Stimulated activated CD8-positive, alpha-beta memory T cell treated with anti-CD3 and anti-CD28 coated beads, Interleukin-2, amount 100 ng/mL, for 1 hour (primary cell): ENCODE data around the gene TMEM233.
A peak's percentile ranks its signal among the peaks of the same experiment; 100 is the strongest.

ENCODE experiments used
- DNase-seq, 2 donors: peaks; one replicate each; pipeline ENCODE4 v3.0.0-alpha.2; 2020; ENCODE audit warnings: low read depth in 2 of 2

The TMEM233 gene

GRCh38 chr12:119593578-119594398, at the start of gene TMEM233:
Gene TMEM233, plus strand, starts transcription at chr12:119593774. Its CDS starts 75 bp downstream, at chr12:119593849.
- DNase-seq = no peak

DNA sequence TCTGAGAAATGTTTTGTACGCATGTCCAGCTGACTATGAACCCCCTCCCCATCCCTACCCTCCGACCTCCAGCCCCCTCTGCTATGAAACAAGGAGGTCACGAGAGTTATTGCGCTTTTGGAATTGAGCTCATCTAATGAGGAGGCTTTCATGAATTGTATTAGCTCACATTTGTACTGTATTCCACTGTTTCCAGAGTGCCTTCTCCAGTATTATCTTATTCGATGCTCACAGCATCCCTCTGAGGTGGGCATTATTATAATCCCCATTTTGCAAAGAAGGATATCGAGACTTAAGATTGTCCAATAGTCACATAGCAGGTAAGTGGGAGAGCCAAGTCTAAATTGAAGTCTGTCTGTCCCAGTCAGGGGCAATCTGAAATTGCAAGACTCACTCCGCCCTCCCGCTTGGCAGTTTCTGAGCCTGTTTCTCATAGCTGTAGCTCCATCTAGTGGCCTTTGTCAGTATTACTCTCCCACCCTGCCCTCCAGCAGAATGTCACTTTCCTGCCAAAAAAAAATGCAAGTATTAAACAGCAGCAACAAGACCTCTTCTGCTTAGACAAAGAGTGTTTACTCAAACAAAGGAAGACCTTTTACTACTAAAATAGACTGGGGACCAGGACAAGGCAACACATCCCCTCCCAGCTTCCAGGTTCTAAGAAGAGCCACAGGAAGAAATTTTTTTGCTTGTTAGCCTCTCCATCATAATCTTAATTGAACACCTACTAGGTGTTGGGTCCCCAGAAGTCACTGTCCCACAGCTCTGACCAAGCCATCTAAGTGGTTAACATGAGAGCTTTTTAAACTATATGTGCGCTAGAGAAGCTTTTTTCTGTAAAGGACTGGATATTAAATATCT, 48.6 kb upstream of the TMEM233 start:
- DNase-seq = peak in 1 of 2 donors; percentile 22

GRCh38 chr12:119546340-119546739, 47.2 kb upstream of the TMEM233 start:
- DNase-seq = no peak

GRCh38 chr12:119547001-119547400, 46.6 kb upstream of the TMEM233 start:
- no peak for DNase-seq

DNA sequence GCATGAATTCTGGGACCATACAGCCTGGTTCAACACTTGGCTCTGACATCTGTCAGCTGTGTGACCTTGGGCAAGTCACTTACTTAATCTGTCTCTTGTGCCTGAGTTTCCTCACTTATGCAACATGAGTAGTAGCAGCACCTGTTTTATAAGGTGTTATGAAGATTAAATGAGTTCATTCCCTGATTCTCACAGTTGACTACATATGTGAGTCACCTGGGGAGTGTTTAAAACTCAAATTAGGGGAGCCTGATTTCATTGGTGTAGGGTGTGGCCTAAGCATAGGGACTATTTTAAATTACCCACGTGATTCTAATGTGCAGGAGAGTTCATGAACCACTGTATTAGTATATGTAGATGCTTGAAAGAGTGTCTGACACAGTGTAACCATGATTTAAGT, 36.7 kb upstream of the TMEM233 start:
- no peak for DNase-seq

DNA sequence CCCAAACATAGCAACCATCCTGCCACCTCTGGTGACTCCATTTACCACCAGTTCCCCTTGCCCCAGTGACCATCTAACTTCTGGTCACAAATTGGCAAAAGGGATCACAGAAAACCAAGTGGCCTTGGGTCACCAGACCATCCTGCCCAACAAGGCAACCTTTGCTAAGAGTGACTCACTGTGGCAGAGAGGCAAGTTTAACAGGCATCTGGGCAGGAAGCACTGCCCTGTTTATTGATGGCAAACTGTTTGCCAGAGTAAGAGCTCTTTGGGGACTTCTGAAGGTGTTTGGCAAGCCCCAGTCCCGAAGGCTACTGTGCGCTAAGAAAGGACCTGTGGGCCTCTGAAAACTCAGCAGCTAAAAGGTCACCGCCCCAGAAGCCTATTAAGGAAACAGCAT, 28.2 kb upstream of the TMEM233 start:
- DNase-seq = no peak

DNA sequence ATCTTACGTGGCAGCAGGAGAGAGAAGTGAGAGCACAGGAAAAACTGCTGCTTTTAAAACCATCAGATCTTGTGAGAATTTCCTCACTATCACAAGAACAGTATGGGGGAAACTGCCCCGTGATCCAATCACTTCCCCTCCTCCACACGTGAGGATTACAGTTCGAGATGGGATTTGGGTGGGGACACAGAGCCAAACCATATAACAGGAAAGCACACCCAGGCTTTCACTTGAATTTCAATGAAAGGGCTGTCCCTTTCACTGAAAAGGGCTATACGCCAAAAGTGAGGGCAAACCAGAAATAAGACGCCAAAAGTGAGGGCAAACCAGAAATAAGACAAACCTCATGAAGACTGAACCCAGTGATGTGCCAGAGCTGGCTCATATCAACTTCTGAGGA, 22.8 kb upstream of the TMEM233 start:
- DNase-seq = no peak

- DNase-seq = no peak
Observed at GRCh38 chr12:119573086-119573485, 20.5 kb upstream of the TMEM233 start.

GRCh38 chr12:119574255-119574654, 19.3 kb upstream of the TMEM233 start:
- DNase-seq = no peak

DNA sequence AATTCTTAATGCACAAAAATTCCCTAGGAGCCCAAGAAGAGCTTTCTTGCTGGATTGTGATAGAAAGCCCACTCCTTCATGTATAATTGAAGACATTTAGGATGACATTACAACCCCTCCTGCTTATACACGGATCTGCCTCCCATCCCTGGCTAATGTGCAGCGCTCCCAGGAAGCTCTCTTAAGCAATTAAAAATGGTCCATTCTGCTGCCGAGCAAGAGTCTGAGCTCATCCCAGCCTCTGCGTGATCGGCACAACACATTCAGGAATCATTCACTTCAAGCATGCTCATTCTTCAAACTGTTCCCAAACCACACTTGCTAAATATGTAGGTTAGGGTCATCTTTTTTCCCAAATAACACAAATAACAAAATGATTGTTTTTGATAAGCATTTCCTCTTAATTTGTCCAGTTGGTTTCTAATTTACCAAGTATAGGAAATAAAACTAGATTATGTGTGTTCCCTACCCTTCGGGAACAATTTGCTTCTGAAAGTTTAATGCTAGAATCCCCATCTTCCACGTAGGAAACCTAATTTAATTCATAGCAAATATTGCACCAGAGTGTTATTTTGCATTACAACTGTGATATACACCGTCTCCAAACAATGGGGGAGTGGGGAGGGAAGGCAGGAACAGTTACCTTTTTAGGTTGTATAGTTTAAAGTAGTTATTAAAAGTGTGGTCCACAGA, 17.3 kb upstream of the TMEM233 start:
- DNase-seq = no peak

DNA sequence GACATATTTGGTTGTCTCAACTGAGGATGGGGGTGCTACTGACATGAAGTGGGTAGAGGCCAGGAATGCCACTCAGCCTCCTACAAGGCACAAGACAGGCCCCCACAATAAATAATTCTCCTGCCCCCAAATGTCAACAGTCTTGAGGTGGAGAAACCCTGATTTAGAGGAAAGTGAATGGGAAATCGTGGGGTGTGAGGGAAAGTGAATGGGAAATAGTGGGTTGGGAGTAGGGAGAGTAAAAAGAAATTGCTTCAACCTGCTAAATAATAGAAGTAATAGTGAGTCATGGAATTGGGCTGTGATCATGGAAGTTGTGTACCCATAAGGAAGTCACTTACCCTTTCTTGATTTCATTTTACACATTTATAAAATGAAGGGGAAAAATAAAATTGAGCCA, 16.7 kb upstream of the TMEM233 start:
- no peak for DNase-seq

DNA sequence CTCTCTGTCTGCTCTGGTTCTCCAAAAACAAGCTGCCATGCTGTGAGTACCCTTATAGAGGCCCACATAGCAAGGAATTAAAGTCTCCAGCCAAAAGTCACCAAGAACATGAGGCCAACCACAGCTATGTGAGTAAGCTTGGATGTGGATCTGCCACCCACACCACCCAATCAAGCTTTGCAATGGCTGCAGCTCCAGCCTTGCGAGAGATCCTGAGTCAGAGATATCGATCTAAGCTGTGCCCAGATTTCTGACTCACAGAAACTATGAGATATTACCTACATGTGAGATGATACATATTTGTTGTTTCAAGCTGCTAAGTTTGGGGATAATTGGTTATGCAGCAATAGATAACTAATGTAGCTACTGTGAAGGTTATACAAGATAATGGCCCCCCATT, 15.5 kb upstream of the TMEM233 start:
- DNase-seq = no peak

GRCh38 chr12:119589097-119589496, 4.5 kb upstream of the TMEM233 start:
- no peak for DNase-seq

DNA sequence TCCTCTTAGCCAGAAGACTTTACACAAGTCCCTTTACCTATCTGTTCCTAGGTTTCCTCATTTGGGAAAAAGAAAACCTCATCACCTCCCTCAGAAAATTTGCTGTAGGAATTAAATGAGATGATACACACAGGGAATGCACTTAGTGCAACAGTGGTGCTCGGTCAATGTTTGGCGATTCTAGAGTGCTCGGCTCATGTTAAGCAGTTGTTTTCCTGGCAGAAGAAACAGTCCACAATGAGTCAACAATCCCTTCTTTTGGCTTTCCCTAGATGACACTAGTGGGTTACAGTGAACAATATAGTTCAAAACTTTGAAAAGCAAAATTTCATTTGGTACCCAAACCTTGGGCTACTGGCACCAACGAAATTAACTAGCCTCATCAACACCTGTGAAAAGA, 3.9 kb upstream of the TMEM233 start:
- DNase-seq = no peak

GRCh38 chr12:119592232-119592631, 1.3 kb upstream of the TMEM233 start:
- DNase-seq = no peak

- no peak for DNase-seq
Observed at GRCh38 chr12:119594399-119594730, 791 bp downstream of the TMEM233 start.

- DNase-seq = no peak
Observed at GRCh38 chr12:119594772-119595445, 1.3 kb downstream of the TMEM233 start.

- no peak for DNase-seq
Observed at GRCh38 chr12:119598159-119598558, 4.6 kb downstream of the TMEM233 start.

DNA sequence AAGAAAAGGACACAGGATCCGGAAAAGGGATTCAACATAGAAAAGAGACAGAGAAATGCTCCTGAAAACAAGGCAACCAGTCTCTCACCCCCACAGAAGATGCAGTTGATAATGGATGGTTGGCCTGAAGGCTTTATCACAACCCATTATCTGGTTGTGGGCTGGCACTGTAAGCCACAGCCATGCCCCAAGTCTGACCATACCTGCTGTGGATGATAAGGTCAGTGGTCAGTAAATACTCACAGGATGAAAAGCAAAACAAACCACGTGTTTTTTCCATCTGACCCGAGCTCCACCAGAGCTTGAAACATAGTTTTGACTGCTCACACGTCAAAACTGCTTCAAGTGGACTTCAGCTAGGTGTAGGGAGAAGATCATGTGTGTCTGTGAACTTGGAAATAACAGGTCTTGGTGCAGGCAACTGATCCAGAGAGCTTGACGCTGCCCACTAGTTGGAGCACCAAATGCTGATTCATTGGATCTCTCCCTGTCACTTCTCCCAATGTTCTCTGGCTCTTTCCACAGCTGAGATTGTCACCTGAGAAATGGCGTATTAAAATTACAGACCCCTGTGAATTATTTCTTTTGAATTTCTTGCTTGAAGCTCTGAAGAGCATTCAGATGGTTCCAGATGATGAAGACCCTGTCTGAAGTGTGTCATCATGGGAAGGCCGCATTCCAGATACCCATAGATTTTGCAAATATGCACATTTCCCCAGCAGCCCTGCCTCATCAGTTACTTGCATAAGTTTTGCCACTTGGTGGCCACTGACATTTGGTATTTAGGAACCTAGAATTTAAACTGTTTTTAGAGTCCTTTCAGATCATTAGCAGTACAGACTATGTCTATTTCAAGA, 8.5 kb downstream of the TMEM233 start:
- DNase-seq = no peak

GRCh38 chr12:119602734-119603094, 9.1 kb downstream of the TMEM233 start:
- DNase-seq = no peak

GRCh38 chr12:119603767-119604166, 10.2 kb downstream of the TMEM233 start:
- DNase-seq = no peak
